IMR-90 (cell line): ENCODE measurements around the gene SLC35G6. TPM values are rescaled to one million over a fixed set of nuclear protein-coding genes. Genes with fewer than 3 reads are reported as not detected.

Source experiments
- ATAC-seq: fragments of 200-7000 bp; cut with Tn5 transposase; 2 replicates; pipeline ENCODE4 v1.9.1; 2020; ENCODE audit warnings: low read depth, mild to moderate bottlenecking, moderate library complexity
- BruUV-seq: library from RNA; stranded (reverse); fragments of 400-500 nt; replicated peaks from 2 replicates; lab custom pipeline; 2021; lab: Mats Ljungman, UMichigan
- CTCF ChIA-PET: fragments of 300-600 bp; formaldehyde crosslinking; extraction: SDS; loops from one replicate; lab custom pipeline; 2021; ENCODE audit warnings: antibody characterized with exemption; lab: Yijun Ruan, JAX
- POLR2A ChIA-PET: fragments of 300-600 bp; sonication (Branson Sonifier 250); formaldehyde crosslinking; loops from one replicate; lab custom pipeline; 2022; ENCODE audit warnings: antibody characterized with exemption; ENCODE audit not compliant: unreplicated experiment; lab: Charles Lee
- DNase-seq: peaks from one replicate; pipeline ENCODE4 v3.0.0; 2013
- H2AFZ ChIP-seq: replicated peaks from 2 replicates; pipeline ENCODE3; 2013; ENCODE audit warnings: low read length, mild to moderate bottlenecking; ENCODE audit not compliant: poor library complexity
- H2AK5ac ChIP-seq: 2 replicates; pipeline ENCODE4 v1.6.1; 2013; ENCODE audit warnings: low read depth, low read length, inconsistent platforms
- H2AK9ac ChIP-seq: replicated peaks from 2 replicates; pipeline ENCODE3; 2013; ENCODE audit warnings: mild to moderate bottlenecking, low read depth, low read length, moderate library complexity; ENCODE audit not compliant: poor library complexity
- H2BK120ac ChIP-seq: 2 replicates; pipeline ENCODE4 v1.6.1; 2013; ENCODE audit warnings: low read depth, low read length, inconsistent platforms
- H2BK15ac ChIP-seq: 3 replicates; pipeline ENCODE4 v1.6.1; 2013; ENCODE audit warnings: low read depth, low read length, inconsistent platforms
- H2BK20ac ChIP-seq: 2 replicates; pipeline ENCODE4 v1.6.1; 2013; ENCODE audit warnings: low read depth, mild to moderate bottlenecking, inconsistent platforms, low read length, moderate library complexity
- H2BK5ac ChIP-seq: 2 replicates; pipeline ENCODE4 v1.6.1; 2013; ENCODE audit warnings: mild to moderate bottlenecking, low read depth, low read length, inconsistent platforms; ENCODE audit not compliant: poor library complexity, severe bottlenecking
- H3K14ac ChIP-seq: replicated peaks from 2 replicates; pipeline ENCODE4 v1.6.1; 2013; ENCODE audit warnings: low read depth, low read length, inconsistent platforms
- H3K18ac ChIP-seq: 2 replicates; pipeline ENCODE4 v1.6.1; 2013; ENCODE audit warnings: low read depth, low read length, control low read depth
- H3K23ac ChIP-seq: 2 replicates; pipeline ENCODE4 v1.6.1; 2013; ENCODE audit warnings: low read depth, low read length, inconsistent platforms
- H3K27ac ChIP-seq: 2 replicates; pipeline ENCODE4 v1.5.1; 2013; ENCODE audit warnings: mild to moderate bottlenecking, control low read depth, low read length; ENCODE audit not compliant: insufficient read depth
- H3K27me3 ChIP-seq: 2 replicates; pipeline ENCODE4 v1.6.1; 2013; ENCODE audit warnings: low read length; ENCODE audit not compliant: control insufficient read depth, insufficient read depth
- H3K36me3 ChIP-seq: 2 replicates; pipeline ENCODE4 v1.6.1; 2013; ENCODE audit warnings: low read length, mixed read lengths; ENCODE audit not compliant: control insufficient read depth, insufficient read depth
- H3K4ac ChIP-seq: 2 replicates; pipeline ENCODE4 v1.6.1; 2013; ENCODE audit warnings: low read depth, low read length, inconsistent platforms
- H3K4me1 ChIP-seq: 2 replicates; pipeline ENCODE4 v1.6.1; 2013; ENCODE audit warnings: low read length, mixed read lengths; ENCODE audit not compliant: control insufficient read depth, insufficient read depth
- H3K4me2 ChIP-seq: 2 replicates; pipeline ENCODE4 v1.6.1; 2013; ENCODE audit warnings: low read depth, mild to moderate bottlenecking, control low read depth, low read length, moderate library complexity
- H3K4me3 ChIP-seq: 2 replicates; pipeline ENCODE4 v1.5.1; 2013; ENCODE audit warnings: low read depth, mild to moderate bottlenecking, control low read depth, low read length, moderate library complexity; ENCODE audit not compliant: insufficient read depth
- H3K56ac ChIP-seq: 2 replicates; pipeline ENCODE4 v1.6.1; 2013; ENCODE audit warnings: low read length, inconsistent platforms; ENCODE audit not compliant: insufficient read depth; ENCODE audit errors: extremely low read depth
- H3K79me1 ChIP-seq, 2 experiments: 2 replicates each; pipeline ENCODE4 v1.6.1; 2013; ENCODE audit warnings: low read length in 2 of 2, inconsistent platforms in 1 of 2, low read depth in 1 of 2
- H3K9ac ChIP-seq: 2 replicates; pipeline ENCODE4 v1.6.1; 2013; ENCODE audit warnings: low read depth, low read length, control low read depth
- H3K9me1 ChIP-seq: 2 replicates; pipeline ENCODE4 v1.6.1; 2013; ENCODE audit warnings: low read length, inconsistent platforms; ENCODE audit not compliant: insufficient read depth
- H3K9me3 ChIP-seq: 2 replicates; pipeline ENCODE4 v1.6.1; 2013; ENCODE audit warnings: low read length; ENCODE audit not compliant: control insufficient read depth, insufficient read depth
- H4K20me1 ChIP-seq: 2 replicates; pipeline ENCODE4 v1.6.1; 2013; ENCODE audit warnings: low read length, inconsistent platforms; ENCODE audit not compliant: insufficient read depth
- H4K5ac ChIP-seq: 2 replicates; pipeline ENCODE4 v1.6.1; 2013; ENCODE audit warnings: mild to moderate bottlenecking, low read depth, low read length, control low read depth
- H4K8ac ChIP-seq, 2 experiments: 2 replicates each; pipeline ENCODE4 v1.6.1; 2013; ENCODE audit warnings: low read depth in 2 of 2, low read length in 2 of 2, control low read depth in 1 of 2, inconsistent platforms in 1 of 2
- H4K91ac ChIP-seq: 2 replicates; pipeline ENCODE4 v1.6.1; 2013; ENCODE audit warnings: low read depth, low read length, inconsistent platforms; ENCODE audit not compliant: insufficient read depth
- CEBPB ChIP-seq: IDR thresholded peaks from 2 replicates; pipeline ENCODE4 v1.6.1; 2012; ENCODE audit warnings: low read depth, low read length, improper control_type of control experiment
- FOS ChIP-seq: fragments of 150-350 bp; IDR thresholded peaks from 2 replicates; pipeline ENCODE4 v1.6.1; 2016; ENCODE audit warnings: low read depth, low read length
- MAFK ChIP-seq: IDR thresholded peaks from 2 replicates; pipeline ENCODE4 v1.6.1; 2012; ENCODE audit warnings: low read depth, low read length, improper control_type of control experiment
- dilution Hi-C: fragments of 300-500 bp; cut with HindIII; formaldehyde crosslinking; loops from one replicate; pipeline ENCODE4 v1.14.3; 2018; ENCODE audit warnings: low sequenced_read_pairs; ENCODE audit not compliant: unreplicated experiment
- in situ Hi-C: fragments of 300-500 bp; cut with MboI; formaldehyde crosslinking; loops from 3 replicates; pipeline ENCODE4 v1.14.3; 2019; ENCODE audit warnings: low sequenced_read_pairs, inconsistent platforms, mixed read lengths
- intact Hi-C: fragments of 100-400 bp; cut with micrococcal nuclease; formaldehyde crosslinking; loops from 2 replicates; pipeline ENCODE4 v1.10.0; 2022
- polyA plus RNA-seq, 3 experiments: library from polyadenylated mRNA; depleted of rRNA; stranded (reverse); fragments of >200 nt; gene quantifications; 2 replicates each; pipeline ENCODE4 v1.2.3, GENCODE V29; 2012; ENCODE audit warnings: low replicate concordance in 1 of 3
- total RNA-seq: library from RNA; depleted of rRNA; stranded (reverse); fragments of >200 nt; gene quantifications from 2 replicates; pipeline ENCODE4 v1.2.3, GENCODE V29; 2012
- TF ChIP-seq, protein P1 (sequence below): conservative IDR thresholded peaks from 2 replicates; pipeline ENCODE4 v1.5.1; 2012; ENCODE audit warnings: mild to moderate bottlenecking, low read depth, low read length, improper control_type of control experiment

Gene SLC35G6
- total and polyA plus RNA-seq, 2 of the 4 experiments (the other 2 are of a cell fraction) = not detected

DNA sequence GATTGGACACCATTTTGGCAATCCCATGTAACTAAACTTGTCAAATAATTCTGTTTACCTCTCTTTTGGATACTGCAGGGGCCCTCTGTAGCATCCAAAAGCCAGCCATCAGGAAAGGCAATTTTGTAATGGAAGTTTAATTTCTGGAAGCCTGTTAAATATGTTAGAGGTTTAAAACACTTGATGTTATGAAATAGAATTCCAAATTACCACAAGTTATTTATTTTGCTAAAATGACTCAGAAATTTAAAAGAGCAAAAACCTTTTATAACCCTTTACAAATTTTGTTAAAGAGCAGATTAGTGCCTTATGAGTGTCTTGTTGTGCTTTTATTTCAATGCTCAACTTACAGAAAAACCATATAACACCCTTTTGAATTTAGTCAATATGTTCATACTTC is 47.6 kb downstream of the SLC35G6 start:
- Histone ChIP-seq H3K4me2 (no peak overlapping the region), H3K18ac (no peak overlapping the region), H4K5ac (no peak overlapping the region), H3K4me3 (no peak overlapping the region), H3K79me1 (no peaks in the 10 kb centered on the region), H3K9me3 (peaks cover 15% of the 10 kb centered on the region), H3K23ac (no peak overlapping the region), H3K4ac (no peak overlapping the region), H2BK15ac (no peak overlapping the region), H3K14ac (no peak overlapping the region), H3K27me3 (no peaks in the 10 kb centered on the region), H3K9ac (no peak overlapping the region), H3K36me3 (no peaks in the 10 kb centered on the region), H3K56ac (no peak overlapping the region), H2AFZ (no peak overlapping the region), H3K27ac (no peak overlapping the region), H2BK120ac (no peak overlapping the region), H2AK5ac (no peak overlapping the region), H2BK20ac (no peak overlapping the region), H2BK5ac (no peak overlapping the region), H4K91ac (no peak overlapping the region), H2AK9ac (no peak overlapping the region), H3K9me1 (no peaks in the 10 kb centered on the region), H4K8ac (no peak overlapping the region), H4K20me1 (no peaks in the 10 kb centered on the region), H3K4me1 (no peaks in the 10 kb centered on the region)
- dilution Hi-C loops = no loop called here
- BruUV-seq = no TSS peak
- in situ Hi-C loops = loop anchor here (25.0 kb wide), 1 partner anchor 467 kb away; no protein-coding TSS in a partner anchor
- DNase-seq (no peak), ATAC-seq (no peak)
- intact Hi-C loops = no loop called here
- ChIA-PET CTCF (no interaction called here), POLR2A (no interaction called here)
- TF ChIP-seq CEBPB (no peak), MAFK (no peak), FOS (no peak)
- TF ChIP-seq, protein P1, sequence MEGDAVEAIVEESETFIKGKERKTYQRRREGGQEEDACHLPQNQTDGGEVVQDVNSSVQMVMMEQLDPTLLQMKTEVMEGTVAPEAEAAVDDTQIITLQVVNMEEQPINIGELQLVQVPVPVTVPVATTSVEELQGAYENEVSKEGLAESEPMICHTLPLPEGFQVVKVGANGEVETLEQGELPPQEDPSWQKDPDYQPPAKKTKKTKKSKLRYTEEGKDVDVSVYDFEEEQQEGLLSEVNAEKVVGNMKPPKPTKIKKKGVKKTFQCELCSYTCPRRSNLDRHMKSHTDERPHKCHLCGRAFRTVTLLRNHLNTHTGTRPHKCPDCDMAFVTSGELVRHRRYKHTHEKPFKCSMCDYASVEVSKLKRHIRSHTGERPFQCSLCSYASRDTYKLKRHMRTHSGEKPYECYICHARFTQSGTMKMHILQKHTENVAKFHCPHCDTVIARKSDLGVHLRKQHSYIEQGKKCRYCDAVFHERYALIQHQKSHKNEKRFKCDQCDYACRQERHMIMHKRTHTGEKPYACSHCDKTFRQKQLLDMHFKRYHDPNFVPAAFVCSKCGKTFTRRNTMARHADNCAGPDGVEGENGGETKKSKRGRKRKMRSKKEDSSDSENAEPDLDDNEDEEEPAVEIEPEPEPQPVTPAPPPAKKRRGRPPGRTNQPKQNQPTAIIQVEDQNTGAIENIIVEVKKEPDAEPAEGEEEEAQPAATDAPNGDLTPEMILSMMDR = no peak
